K562 (cell line): Measurements from ENCODE around the gene NR2F6. TPM values are rescaled to one million over a fixed set of nuclear protein-coding genes. Genes with fewer than 3 reads are reported as not detected.

Experiments used
- BRF1 ChIP-seq: IDR thresholded peaks from 3 replicates; pipeline ENCODE4 v1.6.1; 2011; ENCODE audit warnings: borderline replicate concordance, mild to moderate bottlenecking; ENCODE audit not compliant: insufficient read length; ENCODE audit errors: extremely low read depth
- CXXC5 ChIP-seq: fragments of 250-450 bp; sonication (Bioruptor Pico); IDR thresholded peaks from 2 replicates; pipeline ENCODE4 v1.8.0; 2022; ENCODE audit warnings: inconsistent platforms, mild to moderate bottlenecking, moderate library complexity
- HDAC1 ChIP-seq, 2 experiments: fragments of 450-650 bp; IDR thresholded peaks; 2 replicates each; pipeline ENCODE4 v1.6.1; 2016 to 2017; ENCODE audit warnings: inconsistent platforms in 1 of 2, mild to moderate bottlenecking in 1 of 2, moderate library complexity in 1 of 2
- NRF1 ChIP-seq, 2 experiments: fragments of 450-650 bp; IDR thresholded peaks in 1 of 2; conservative IDR thresholded peaks in 1 of 2; 2 replicates each; pipeline ENCODE4 v1.6.1; 2014; ENCODE audit warnings: mild to moderate bottlenecking in 2 of 2
- POLR2H ChIP-seq: IDR thresholded peaks from 2 replicates; pipeline ENCODE4 v1.6.1; 2016; ENCODE audit warnings: missing genetic modification characterization, low read depth, mild to moderate bottlenecking, control low read depth, missing compliant biosample characterization, moderate library complexity
- RBM14 ChIP-seq: fragments of 200-400 bp; formaldehyde crosslinking; IDR thresholded peaks from 2 replicates; pipeline ENCODE4 v1.6.1; 2018; ENCODE audit warnings: low read depth, mild to moderate bottlenecking, low read length, moderate library complexity, borderline replicate concordance; ENCODE audit not compliant: insufficient read depth
- SIN3A ChIP-seq, 2 experiments: fragments of 150-350 bp in 1 of 2; IDR thresholded peaks; 2 replicates each; pipeline ENCODE4 v1.6.1; 2011 to 2016; ENCODE audit warnings: borderline replicate concordance in 2 of 2, low read depth in 2 of 2, low read length in 2 of 2, mild to moderate bottlenecking in 2 of 2, moderate library complexity in 2 of 2; ENCODE audit not compliant: control insufficient read depth in 1 of 2
- SIN3B ChIP-seq: fragments of 450-650 bp; IDR thresholded peaks from 2 replicates; pipeline ENCODE4 v1.6.1; 2017; ENCODE audit warnings: low read depth, mild to moderate bottlenecking, moderate library complexity
- ZBTB11 ChIP-seq, 3 experiments: fragments of 200-800 bp in 1 of 3; fragments of 250-450 bp in 1 of 3; fragments of 450-650 bp in 1 of 3; sonication (Bioruptor Pico) in 1 of 3; sonication (Bioruptor generic) in 1 of 3; formaldehyde crosslinking in 1 of 3; IDR thresholded peaks; 2 replicates each; pipeline versions ENCODE4 v1.6.1 to v1.8.0; 2016 to 2022; ENCODE audit warnings: mild to moderate bottlenecking in 2 of 3, missing genetic modification characterization in 2 of 3, missing compliant biosample characterization in 1 of 3, moderate library complexity in 1 of 3
- polyA plus RNA-seq, 8 experiments: library from polyadenylated mRNA; depleted of rRNA in 4 of 8; stranded (reverse) in 5 of 8; unstranded in 3 of 8; fragments of >200 nt; fragmentation: Nextera tagmentation in 2 of 8; fragmentation: Illumina TruSeq in 1 of 8; extraction: Ambion mirVana in 2 of 8; extraction: Trizol in 1 of 8; gene quantifications; 2 replicates each; pipeline versions ENCODE4 v1.2.1 to v1.2.3, GENCODE V29; 2011 to 2014; ENCODE audit warnings: inconsistent platforms in 1 of 8, missing spikeins in 1 of 8
- total RNA-seq, 7 experiments: library from RNA; depleted of rRNA in 6 of 7; stranded (reverse); fragments of >200 nt in 6 of 7; fragmentation: Illumina TruSeq in 2 of 7; extraction: Trizol in 2 of 7; gene quantifications; 2 replicates each; pipeline versions ENCODE4 v1.2.1 to v1.2.3, GENCODE V29; 2011 to 2021; ENCODE audit warnings: low replicate concordance in 1 of 7
- TF ChIP-seq, protein P1 (sequence below), 2 experiments: fragments of 450-650 bp; formaldehyde crosslinking in 1 of 2; IDR thresholded peaks; 2 replicates each; pipeline versions ENCODE4 v1.4.0 to v1.6.1; 2014 to 2020; ENCODE audit warnings: mild to moderate bottlenecking in 2 of 2, borderline replicate concordance in 1 of 2, low read depth in 1 of 2

NR2F6 gene
- total and polyA plus RNA-seq, 9 of the 15 experiments (the other 6 are each of a cell fraction or from before 2014, with no cell fraction given), result 0.76 to 97.5 (median 18.8) TPM

- TF ChIP-seq BRF1, result no peak
- TF ChIP-seq NRF1 (conservative IDR thresholded peaks at IDR 0.05 in 1 of 2, IDR thresholded peaks at IDR 0.05 in 1 of 2), result peak; percentile 95 to 96
- TF ChIP-seq POLR2H (tag), result peak; percentile 72
- peak; percentile 35; the same call in 1 of the 2 replicates for TF ChIP-seq SIN3B
- TF ChIP-seq HDAC1 (IDR thresholded peaks at IDR 0.05), result peak in 1 of 2 experiments; percentile 74; a peak in 2 of 4 replicates
- peak; percentile 84 for TF ChIP-seq CXXC5 (CRISPR knock-in tag)
- TF ChIP-seq ZBTB11 (CRISPR knock-in tag; IDR thresholded peaks at IDR 0.05), result peak in 2 of 3 experiments; percentile 35 to 89; a peak in 2 of 6 replicates
- TF ChIP-seq, protein P1, sequence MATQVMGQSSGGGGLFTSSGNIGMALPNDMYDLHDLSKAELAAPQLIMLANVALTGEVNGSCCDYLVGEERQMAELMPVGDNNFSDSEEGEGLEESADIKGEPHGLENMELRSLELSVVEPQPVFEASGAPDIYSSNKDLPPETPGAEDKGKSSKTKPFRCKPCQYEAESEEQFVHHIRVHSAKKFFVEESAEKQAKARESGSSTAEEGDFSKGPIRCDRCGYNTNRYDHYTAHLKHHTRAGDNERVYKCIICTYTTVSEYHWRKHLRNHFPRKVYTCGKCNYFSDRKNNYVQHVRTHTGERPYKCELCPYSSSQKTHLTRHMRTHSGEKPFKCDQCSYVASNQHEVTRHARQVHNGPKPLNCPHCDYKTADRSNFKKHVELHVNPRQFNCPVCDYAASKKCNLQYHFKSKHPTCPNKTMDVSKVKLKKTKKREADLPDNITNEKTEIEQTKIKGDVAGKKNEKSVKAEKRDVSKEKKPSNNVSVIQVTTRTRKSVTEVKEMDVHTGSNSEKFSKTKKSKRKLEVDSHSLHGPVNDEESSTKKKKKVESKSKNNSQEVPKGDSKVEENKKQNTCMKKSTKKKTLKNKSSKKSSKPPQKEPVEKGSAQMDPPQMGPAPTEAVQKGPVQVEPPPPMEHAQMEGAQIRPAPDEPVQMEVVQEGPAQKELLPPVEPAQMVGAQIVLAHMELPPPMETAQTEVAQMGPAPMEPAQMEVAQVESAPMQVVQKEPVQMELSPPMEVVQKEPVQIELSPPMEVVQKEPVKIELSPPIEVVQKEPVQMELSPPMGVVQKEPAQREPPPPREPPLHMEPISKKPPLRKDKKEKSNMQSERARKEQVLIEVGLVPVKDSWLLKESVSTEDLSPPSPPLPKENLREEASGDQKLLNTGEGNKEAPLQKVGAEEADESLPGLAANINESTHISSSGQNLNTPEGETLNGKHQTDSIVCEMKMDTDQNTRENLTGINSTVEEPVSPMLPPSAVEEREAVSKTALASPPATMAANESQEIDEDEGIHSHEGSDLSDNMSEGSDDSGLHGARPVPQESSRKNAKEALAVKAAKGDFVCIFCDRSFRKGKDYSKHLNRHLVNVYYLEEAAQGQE (IDR thresholded peaks at IDR 0.05; ENCODE audit: borderline replicate concordance), result peak; percentile 66
- TF ChIP-seq, protein P1 (CRISPR knock-in tag; IDR thresholded peaks at IDR 0.05; ENCODE audit: low read depth), result no peak; the same call in 1 of the 2 replicates
- 0 out of 2 replicates have a peak, but pooled peaks have one; percentile 44 for TF ChIP-seq RBM14
- TF ChIP-seq SIN3A (IDR thresholded peaks at IDR 0.05; ENCODE audit: borderline replicate concordance in 2 of 2, control insufficient read depth in 1 of 2, low read depth in 2 of 2, low read length in 2 of 2), result no peak; a peak in 1 of 4 replicates
Observed at GRCh38 chr19:17226002-17226933, 19.5 kb downstream of the NR2F6 start, which contains the start of gene OCEL1 (continued).
